Lower leg skin (tissue), 3 donors: Measurements from ENCODE around the gene MPIG6B.

ENCODE experiments used
- POLR2A ChIP-seq, 2 donors: fragments of 450-650 bp; IDR thresholded peaks; one replicate each; pipeline ENCODE4 v1.6.1; 2016 to 2017; ENCODE audit warnings: antibody characterized with exemption in 2 of 2, mild to moderate bottlenecking in 1 of 2, moderate library complexity in 1 of 2
- TF ChIP-seq, protein P1 (sequence below), 3 donors: fragments of 450-650 bp; IDR thresholded peaks; one replicate each; pipeline ENCODE4 v1.5.1; 2016; ENCODE audit warnings: antibody characterized with exemption in 3 of 3, mild to moderate bottlenecking in 3 of 3, moderate library complexity in 2 of 3

DNA sequence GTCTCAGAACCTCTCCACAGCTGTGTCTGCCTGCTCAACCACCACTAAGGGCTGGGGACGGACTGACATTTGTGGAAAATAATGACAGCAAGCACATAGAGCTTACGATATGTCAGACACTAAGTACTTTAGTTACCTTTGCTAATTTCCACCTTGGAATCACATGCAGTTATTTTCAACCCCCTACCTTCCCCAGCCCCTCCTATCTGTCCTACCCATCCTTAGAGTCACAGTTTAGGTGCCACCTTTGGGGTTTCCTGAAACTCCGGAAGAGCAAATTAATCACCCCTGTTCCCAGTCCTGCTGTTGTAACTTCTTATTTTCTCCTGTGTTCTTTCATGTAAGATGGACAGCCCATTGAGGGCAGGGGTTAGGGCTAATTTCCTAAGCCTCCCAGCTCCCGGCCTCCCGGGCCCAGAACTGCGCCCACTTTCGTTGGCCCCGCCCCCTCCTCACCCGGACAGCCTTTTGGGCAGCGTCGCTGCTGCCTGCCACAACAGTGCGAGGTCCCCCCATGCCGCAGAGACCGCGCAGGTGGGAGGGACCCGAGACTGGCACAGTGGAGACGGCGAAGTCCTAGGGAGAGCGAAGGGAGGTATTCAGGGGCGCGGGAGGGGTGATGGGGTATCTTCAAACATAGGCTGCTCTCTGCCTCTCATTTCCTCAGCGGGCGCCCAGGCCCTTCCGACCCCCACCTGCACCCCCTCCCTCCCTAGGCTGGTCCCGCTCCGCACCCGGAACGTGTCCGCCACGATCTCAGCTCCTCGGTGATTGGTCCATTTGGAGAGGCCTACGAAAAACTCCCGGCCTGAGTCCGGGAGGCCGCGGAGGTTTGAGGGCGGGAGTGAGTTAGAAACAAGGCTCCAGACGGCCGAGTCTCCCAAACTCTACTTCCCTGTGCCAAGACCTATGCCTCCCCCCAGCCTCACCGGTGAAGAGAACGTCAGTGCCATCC, 4.8 kb downstream of the MPIG6B start:
- no peak for TF ChIP-seq POLR2A (IDR thresholded peaks at IDR 0.05)
- TF ChIP-seq, protein P1, sequence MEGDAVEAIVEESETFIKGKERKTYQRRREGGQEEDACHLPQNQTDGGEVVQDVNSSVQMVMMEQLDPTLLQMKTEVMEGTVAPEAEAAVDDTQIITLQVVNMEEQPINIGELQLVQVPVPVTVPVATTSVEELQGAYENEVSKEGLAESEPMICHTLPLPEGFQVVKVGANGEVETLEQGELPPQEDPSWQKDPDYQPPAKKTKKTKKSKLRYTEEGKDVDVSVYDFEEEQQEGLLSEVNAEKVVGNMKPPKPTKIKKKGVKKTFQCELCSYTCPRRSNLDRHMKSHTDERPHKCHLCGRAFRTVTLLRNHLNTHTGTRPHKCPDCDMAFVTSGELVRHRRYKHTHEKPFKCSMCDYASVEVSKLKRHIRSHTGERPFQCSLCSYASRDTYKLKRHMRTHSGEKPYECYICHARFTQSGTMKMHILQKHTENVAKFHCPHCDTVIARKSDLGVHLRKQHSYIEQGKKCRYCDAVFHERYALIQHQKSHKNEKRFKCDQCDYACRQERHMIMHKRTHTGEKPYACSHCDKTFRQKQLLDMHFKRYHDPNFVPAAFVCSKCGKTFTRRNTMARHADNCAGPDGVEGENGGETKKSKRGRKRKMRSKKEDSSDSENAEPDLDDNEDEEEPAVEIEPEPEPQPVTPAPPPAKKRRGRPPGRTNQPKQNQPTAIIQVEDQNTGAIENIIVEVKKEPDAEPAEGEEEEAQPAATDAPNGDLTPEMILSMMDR (IDR thresholded peaks at IDR 0.05), result no peak
